Left kidney (tissue), 2 donors: Measurements from ENCODE around the gene NHERF2. TPM values are rescaled to one million over a fixed set of nuclear protein-coding genes. Genes with fewer than 3 reads are reported as not detected.

Source experiments
- DNase-seq: peaks from one replicate; pipeline ENCODE4 v3.0.0-alpha.2; 2013
- polyA plus RNA-seq: library from polyadenylated mRNA; unstranded; fragments of 120-200 nt; gene quantifications from one replicate; pipeline ENCODE4 v1.2.1, GENCODE V29; 2013; ENCODE audit not compliant: insufficient read length

The NHERF2 gene
- polyA plus RNA-seq, 1 donor = 82.9 TPM

DNA sequence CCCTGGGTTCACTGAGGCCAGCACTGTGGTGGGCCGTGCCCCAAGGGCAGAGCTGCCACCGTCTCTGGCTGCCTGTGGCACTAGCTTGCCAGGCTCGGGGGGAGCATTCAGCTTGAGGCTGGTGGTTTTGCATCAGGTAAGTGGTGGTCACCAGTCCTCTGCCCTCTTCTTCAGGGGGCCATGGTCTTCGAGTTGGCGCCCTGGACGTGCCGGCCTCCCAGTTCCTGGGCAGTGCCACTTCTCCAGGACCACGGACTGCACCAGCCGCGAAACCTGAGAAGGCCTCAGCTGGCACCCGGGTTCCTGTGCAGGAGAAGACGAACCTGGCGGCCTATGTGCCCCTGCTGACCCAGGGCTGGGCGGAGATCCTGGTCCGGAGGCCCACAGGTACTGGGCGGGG lies 53.3 kb downstream of the NHERF2 start:
- no peak for DNase-seq

DNA sequence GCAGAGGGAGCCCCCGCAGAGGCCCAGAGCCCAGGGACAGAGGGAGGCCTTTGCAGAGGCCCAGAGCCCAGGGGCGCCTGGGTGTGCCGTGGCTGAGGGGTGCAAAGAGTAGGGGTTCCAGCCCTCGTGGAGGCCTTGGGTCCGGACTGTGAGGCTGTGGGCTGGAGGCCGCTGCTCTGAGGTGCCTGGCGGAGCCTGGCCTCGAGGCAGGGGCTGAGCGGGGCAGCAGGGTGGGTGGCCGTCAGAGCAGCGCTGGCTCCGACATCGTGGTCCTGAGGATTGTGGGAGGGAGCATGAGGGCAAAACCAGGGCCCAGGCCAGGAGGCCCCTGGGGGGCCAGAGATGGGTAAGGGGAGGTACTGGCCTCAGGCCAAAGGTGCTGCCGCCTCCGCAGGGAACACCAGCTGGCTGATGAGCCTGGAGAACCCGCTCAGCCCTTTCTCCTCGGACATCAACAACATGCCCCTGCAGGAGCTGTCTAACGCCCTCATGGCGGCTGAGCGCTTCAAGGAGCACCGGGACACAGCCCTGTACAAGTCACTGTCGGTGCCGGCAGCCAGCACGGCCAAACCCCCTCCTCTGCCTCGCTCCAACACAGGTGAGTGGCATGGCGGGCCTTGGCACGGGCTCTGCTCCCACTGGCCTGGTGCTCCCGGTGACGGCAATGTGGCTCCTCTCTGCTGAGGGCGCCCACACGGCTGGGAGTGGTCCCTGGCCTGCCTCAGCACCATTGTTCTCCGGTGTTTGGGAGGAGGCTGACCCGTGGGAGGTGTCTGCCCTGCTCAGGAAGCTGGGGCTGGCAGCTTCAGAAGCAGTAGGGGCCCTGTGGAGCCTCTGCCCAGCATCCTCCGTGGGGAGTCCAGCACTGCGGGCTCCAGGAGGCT lies 54.7 kb downstream of the NHERF2 start:
- DNase-seq = no peak

DNA sequence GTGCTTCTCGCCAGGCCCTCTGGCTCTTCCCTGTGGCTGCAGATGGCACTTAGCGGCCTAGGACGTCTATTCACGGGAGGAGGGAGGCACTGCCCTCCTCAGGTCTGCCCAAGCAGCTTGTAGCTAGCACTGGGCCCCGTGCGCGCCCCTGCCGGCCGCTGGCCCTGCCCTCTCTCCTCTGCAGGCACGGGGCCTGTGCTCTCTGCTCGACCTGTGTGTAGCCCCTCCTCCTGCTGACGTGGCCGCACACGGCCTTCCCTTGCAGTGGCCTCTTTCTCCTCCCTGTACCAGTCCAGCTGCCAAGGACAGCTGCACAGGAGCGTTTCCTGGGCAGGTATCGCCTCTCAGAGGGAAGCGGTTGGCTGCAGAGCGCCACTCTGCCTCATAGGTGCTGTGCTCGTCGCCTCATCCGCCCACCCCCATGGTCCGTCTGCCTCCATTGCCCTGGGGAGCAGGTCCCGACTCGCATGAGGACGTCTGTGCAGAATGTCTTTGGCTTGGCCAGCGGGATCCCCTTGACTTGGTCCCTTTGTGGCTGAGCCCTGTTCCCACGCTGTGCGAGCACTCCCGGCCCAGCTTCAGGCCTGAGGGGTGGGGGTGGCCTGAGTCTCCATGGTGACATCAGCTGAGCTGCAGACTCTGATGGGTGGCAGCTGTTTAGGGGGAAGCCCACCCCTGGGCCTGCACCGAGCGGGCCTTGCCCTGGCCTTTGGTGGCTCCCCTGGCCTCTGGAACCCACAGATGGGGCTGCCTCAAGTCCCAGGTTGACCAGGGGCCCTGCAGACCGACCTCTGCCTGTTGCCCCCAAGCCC lies 55.7 kb downstream of the NHERF2 start:
- peak; percentile 70 for DNase-seq

DNA sequence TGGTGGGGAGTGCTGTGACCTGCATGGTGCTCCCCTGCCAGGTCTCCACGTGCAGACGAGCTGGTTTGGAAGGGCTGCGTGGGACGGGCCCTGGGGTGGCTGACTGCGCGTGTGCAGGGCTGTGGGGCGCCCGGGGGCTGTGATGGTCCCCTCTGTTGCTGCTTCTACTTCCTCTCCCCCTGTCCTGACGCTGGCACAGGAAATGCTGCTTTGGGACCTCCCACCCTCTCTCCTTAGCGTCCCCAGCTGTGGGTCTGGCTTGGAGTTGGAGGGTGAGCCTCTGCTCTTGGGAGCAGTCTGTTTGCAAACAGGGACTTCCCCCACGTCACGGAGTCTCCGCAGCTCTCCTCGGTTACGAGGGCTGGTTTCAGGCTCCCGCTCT lies 56.3 kb downstream of the NHERF2 start:
- peak; percentile 65 for DNase-seq

DNA sequence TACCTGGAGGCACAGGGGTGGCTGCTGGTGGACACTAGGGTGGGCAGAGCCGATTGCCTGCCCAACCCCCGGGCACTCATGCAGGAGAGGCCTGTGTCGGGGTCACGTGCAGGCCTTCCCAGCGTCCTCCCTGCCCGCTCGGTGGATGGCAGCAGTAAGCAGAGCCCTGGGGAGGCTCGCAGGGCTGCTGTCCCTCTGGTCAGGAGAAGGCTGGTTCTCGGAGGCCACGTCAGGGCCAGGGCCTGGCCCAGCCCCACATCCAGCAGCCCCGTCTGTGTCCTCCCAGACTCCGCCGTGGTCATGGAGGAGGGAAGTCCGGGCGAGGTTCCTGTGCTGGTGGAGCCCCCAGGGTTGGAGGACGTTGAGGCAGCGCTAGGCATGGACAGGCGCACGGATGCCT lies 56.7 kb downstream of the NHERF2 start:
- DNase-seq = no peak

DNA sequence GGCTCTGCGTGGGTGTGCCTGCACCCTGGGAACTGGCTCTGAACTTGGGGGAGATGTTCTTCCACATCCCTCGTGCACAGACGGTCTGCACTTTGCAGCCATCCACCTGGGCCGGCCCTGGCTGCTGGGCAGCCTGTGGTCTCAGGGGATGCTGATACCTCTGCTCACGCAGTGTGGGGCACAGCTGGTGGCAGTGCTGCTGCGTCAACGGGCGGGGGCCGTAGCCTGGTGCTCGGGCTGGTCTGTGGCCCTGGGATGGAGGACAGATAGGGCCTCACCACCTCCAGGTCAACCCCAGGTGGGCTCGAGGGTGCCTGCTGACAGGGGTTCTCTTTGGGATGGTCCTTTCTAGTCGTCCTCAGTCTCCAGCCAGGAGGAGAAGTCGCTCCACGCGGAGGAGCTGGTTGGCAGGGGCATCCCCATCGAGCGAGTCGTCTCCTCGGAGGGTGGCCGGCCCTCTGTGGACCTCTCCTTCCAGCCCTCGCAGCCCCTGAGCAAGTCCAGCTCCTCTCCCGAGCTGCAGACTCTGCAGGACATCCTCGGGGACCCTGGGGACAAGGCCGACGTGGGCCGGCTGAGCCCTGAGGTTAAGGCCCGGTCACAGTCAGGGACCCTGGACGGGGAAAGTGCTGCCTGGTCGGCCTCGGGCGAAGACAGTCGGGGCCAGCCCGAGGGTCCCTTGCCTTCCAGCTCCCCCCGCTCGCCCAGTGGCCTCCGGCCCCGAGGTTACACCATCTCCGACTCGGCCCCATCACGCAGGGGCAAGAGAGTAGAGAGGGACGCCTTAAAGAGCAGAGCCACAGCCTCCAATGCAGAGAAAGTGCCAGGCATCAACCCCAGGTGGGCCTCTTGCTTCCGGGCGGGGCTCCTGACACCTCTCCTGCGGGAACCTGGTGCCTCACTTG lies 57.4 kb downstream of the NHERF2 start:
- DNase-seq = no peak

DNA sequence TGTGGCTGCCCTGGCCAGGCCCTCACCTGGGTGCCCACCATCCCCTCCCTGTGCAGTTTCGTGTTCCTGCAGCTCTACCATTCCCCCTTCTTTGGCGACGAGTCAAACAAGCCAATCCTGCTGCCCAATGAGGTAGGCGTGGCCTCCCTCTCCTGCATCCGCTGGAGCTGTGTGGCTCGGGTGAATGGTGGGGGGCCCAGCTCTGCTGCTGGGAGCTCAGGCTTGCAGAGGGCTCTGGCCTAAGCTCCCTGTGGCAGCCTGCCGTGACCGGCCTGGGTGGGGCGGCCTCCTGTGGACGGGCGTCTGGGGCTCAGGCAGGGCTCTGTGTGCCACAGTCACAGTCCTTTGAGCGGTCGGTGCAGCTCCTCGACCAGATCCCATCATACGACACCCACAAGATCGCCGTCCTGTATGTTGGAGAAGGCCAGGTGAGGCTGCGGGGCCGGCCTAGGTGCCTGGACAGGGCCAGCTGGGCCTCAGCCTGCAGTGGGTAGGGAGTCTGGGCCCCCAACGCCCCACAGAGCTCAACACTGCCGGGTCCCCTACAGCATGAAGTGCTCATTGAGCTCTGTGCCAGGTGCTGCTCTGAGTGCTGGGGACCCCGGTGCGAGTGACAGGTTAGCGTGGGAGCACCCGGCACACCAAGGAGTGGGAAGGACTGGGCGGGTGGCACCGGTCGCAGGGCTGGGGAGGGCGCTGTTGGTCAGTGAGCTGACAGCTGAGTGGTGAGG lies 58.4 kb downstream of the NHERF2 start:
- no peak for DNase-seq

DNA sequence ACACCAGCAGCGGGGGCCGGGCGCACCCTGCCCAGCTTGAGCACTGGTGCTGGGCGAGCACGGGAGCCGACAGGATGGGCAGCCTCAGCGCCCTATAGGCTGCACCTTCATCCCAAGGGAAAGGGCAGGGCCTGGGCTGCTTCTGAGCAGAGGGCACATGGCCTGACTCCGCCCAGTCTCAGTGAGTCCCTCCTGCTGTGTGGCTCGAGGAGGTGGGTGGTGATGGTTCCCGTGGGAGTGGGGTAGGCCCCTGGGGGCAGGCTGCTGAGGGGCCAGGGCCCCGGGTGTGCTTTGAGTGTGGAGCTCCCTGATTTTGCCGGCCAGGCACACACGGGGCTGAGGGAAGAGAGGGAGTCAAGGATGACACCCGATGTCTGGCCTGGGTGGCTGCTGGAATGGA lies 59.0 kb downstream of the NHERF2 start:
- no peak for DNase-seq

DNA sequence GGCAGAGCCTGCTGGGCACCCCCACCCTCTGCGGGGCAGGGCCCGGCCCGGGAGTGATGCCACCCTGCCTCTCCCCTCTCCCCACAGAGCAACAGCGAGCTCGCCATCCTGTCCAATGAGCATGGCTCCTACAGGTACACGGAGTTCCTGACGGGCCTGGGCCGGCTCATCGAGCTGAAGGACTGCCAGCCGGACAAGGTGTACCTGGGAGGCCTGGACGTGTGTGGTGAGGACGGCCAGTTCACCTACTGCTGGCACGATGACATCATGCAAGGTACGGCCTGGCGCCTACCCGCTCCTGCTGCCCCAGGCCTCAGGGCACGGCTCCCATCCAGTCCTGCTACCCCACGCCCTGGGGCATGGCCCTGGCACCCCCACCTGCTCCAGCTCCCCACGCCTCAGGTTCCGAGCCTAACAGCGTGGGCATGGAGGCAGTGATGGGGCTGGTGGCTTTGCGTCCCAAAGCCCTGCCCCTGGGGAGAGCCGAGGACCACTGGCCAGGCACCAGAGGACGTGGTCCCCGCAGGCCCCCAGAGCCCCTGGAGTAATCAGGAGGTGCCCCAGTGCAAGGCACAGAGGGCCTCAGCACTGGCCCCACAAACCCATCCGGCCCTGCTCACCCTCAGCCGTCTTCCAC lies 59.5 kb downstream of the NHERF2 start:
- no peak for DNase-seq

DNA sequence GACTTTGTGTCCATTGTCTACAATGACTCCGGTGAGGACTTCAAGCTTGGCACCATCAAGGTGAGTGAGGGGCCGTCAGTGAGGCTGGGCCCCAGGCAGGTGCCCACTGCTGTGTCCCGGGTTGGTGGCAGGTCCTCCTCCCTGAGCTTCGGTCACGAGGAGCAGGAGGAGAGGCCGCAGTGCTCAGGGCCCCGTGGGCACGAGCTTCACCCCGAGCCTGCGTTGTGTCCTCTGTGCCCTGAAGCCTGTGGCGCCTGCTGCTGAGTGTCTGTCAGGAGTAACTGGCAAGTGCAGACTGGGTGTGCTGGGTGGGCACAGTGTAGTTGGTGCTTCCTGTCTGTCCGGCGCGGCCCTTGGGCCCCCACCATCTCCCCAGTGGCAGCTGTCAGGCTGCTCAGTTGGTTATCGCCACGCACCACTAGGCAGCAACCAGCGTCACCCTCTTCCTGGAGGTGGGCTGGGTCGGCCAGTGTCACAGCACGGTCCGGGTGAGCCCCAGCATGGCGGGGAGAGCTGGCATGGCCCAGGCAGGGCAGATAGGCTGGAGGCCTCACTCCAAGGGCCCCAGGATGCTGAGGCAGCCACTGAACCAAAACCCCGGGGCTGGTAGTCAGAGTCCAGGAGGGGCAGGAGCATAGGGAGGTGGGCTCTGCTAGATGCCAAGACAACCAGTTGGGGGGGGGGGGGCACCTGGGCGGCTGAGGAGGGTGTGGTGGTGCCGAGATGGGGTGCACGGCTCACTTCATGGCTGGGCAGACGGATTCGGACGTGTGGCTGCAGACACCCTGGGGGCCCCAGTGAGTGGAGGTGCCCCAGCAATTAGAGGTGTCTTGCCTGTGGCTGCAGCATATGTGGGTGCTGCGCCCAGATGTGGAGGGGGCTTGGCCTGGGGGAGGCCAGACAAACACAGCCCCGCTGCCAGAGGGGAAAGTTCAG lies 60.4 kb downstream of the NHERF2 start:
- no peak for DNase-seq

DNA sequence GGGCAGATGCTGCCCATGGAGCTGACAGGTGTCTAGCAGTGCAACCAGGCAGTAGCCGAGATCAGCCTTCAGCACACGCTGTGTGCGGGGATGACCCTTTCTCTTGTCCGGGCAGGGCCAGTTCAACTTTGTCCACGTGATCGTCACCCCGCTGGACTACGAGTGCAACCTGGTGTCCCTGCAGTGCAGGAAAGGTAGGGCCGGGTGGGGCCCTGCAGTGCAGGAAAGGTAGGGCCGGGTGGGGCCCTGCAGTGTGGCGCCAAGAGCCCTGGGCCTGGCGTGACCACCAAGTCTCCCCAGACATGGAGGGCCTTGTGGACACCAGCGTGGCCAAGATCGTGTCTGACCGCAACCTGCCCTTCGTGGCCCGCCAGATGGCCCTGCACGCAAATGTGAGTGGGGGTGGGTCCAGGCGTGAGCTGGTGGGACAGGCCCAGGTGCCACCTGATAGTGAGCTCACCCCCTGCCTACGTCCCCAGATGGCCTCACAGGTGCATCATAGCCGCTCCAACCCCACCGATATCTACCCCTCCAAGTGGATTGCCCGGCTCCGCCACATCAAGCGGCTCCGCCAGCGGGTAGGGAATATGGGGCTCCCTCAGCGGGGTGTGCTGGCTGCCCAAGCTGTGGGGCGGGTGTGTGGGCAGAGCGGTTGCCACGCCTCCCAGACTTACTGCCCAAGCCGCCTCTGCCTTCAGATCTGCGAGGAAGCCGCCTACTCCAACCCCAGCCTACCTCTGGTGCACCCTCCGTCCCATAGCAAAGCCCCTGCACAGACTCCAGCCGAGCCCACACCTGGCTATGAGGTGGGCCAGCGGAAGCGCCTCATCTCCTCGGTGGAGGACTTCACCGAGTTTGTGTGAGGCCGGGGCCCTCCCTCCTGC lies 61.3 kb downstream of the NHERF2 start:
- DNase-seq = no peak

Other genes with a start within 250 kb of the NHERF2 start
- 32.8 TPM for gene SPSB3, start 244.3 kb upstream of the NHERF2 start, polyA plus RNA-seq
- 33.6 TPM for gene NUBP2, start 243.9 kb upstream of the NHERF2 start, polyA plus RNA-seq
- 1.6 TPM for gene IGFALS, start 233.2 kb upstream of the NHERF2 start, polyA plus RNA-seq
- 33.9 TPM for gene HAGH, start 200.1 kb upstream of the NHERF2 start, polyA plus RNA-seq
- 35.5 TPM for gene FAHD1, start 199.7 kb upstream of the NHERF2 start, polyA plus RNA-seq
- gene MEIOB, start 154.7 kb upstream of the NHERF2 start, polyA plus RNA-seq = 3.2 TPM
- 0.15 TPM for gene HS3ST6, start 108.5 kb upstream of the NHERF2 start, polyA plus RNA-seq
- 55.9 TPM for gene MSRB1, start 83.7 kb upstream of the NHERF2 start, polyA plus RNA-seq
- gene RPL3L, start 72.2 kb upstream of the NHERF2 start, polyA plus RNA-seq = 0.18 TPM
- 116 TPM for gene NDUFB10, start 67.4 kb upstream of the NHERF2 start, polyA plus RNA-seq
- 1,628 TPM for gene RPS2, start 62.1 kb upstream of the NHERF2 start, polyA plus RNA-seq
- gene RNF151, start 60.0 kb upstream of the NHERF2 start, polyA plus RNA-seq = not detected
- 30.3 TPM for gene TBL3, start 54.8 kb upstream of the NHERF2 start, polyA plus RNA-seq
- gene NOXO1, start 45.4 kb upstream of the NHERF2 start, polyA plus RNA-seq = 0.78 TPM
- gene GFER, start 42.7 kb upstream of the NHERF2 start, polyA plus RNA-seq = 23.1 TPM
- gene SYNGR3, start 36.9 kb upstream of the NHERF2 start, polyA plus RNA-seq = 1.5 TPM
- gene ZNF598, start 17.1 kb upstream of the NHERF2 start, polyA plus RNA-seq = 15.8 TPM
- gene NPW, start 7.1 kb upstream of the NHERF2 start, polyA plus RNA-seq = 3.8 TPM
- gene NTHL1, start 20.9 kb downstream of the NHERF2 start, polyA plus RNA-seq = 14.7 TPM
- gene TSC2, start 21.1 kb downstream of the NHERF2 start, polyA plus RNA-seq = 165 TPM
- gene PKD1, start 109.0 kb downstream of the NHERF2 start, polyA plus RNA-seq = 82.5 TPM
- 2.1 TPM for gene RAB26, start 121.7 kb downstream of the NHERF2 start, polyA plus RNA-seq
- gene TRAF7, start 128.9 kb downstream of the NHERF2 start, polyA plus RNA-seq = 55.7 TPM
- gene CASKIN1, start 169.7 kb downstream of the NHERF2 start, polyA plus RNA-seq = 1.5 TPM
- 39.7 TPM for gene MLST8, start 178.6 kb downstream of the NHERF2 start, polyA plus RNA-seq
- gene BRICD5, start 184.0 kb downstream of the NHERF2 start, polyA plus RNA-seq = 6.7 TPM
- 16.8 TPM for gene PGP, start 187.9 kb downstream of the NHERF2 start, polyA plus RNA-seq
- gene E4F1, start 196.7 kb downstream of the NHERF2 start, polyA plus RNA-seq = 14.7 TPM
- 0.93 TPM for gene DNASE1L2, start 209.5 kb downstream of the NHERF2 start, polyA plus RNA-seq
- 55.2 TPM for gene ECI1, start 224.7 kb downstream of the NHERF2 start, polyA plus RNA-seq
- gene RNPS1, start 241.2 kb downstream of the NHERF2 start, polyA plus RNA-seq = 207 TPM